ENCODE measurements around the gene TRIML2. TPM values are rescaled to one million over a fixed set of nuclear protein-coding genes. Genes with fewer than 3 reads are reported as not detected.

TRIML2 gene
- total RNA-seq, 1 experiment from 2014 or later, result 102 TPM

- Histone ChIP-seq H3K9me3 (ENCODE audit: control insufficient read depth, low read depth, low read length) (no peaks in the 10 kb centered on the region), H2BK15ac (ENCODE audit: low read depth, low read length) (no peak overlapping the region), H3K23ac (ENCODE audit: insufficient read length, low read depth, low read length) (no peak overlapping the region), H2BK5ac (ENCODE audit: insufficient read length, low read length) (no peak overlapping the region), H3K4me1 (ENCODE audit: insufficient read depth, low read length) (no peaks in the 10 kb centered on the region), H3K4me2 (ENCODE audit: insufficient read depth, insufficient read length, low read length) (no peak overlapping the region), H4K8ac (replicated peaks; ENCODE audit: insufficient read length, low read depth, low read length) (no peak overlapping the region), H2BK12ac (ENCODE audit: insufficient read length, low read depth, low read length) (no peak overlapping the region), H2BK120ac (ENCODE audit: low read depth, low read length, poor library complexity, severe bottlenecking) (no peak overlapping the region), H3K18ac (ENCODE audit: insufficient read length, low read depth, low read length) (no peak overlapping the region), H4K20me1 (ENCODE audit: control insufficient read depth, insufficient read depth, insufficient read length) (no peaks in the 10 kb centered on the region), H3K14ac (ENCODE audit: insufficient read depth, low read length) (no peak overlapping the region), H2BK20ac (ENCODE audit: low read depth, low read length, poor library complexity, severe bottlenecking) (no peak overlapping the region), H4K5ac (ENCODE audit: insufficient read length, low read depth, low read length) (no peak overlapping the region), H3K23me2 (ENCODE audit: insufficient read length, low read depth, low read length, poor library complexity, severe bottlenecking) (no peaks in the 10 kb centered on the region), H3T11ph (ENCODE audit: low read length) (no peak overlapping the region), H3K79me2 (ENCODE audit: insufficient read depth, low read length) (no peaks in the 10 kb centered on the region), H3K79me1 (ENCODE audit: insufficient read depth, low read depth, low read length, poor library complexity, severe bottlenecking) (no peaks in the 10 kb centered on the region), H2AK5ac (ENCODE audit: insufficient read length, low read length) (no peak overlapping the region), H3K4ac (ENCODE audit: low read depth, low read length) (no peak overlapping the region), H4K91ac (ENCODE audit: insufficient read length, low read depth, low read length) (no peak overlapping the region), H3K27me3 (ENCODE audit: insufficient read depth, low read length) (no peaks in the 10 kb centered on the region), H2AFZ (ENCODE audit: low read length) (no peak overlapping the region), H3K56ac (ENCODE audit: insufficient read length, low read depth, low read length) (no peak overlapping the region), H3K9ac (ENCODE audit: extremely low read depth, insufficient read length, low read length) (no peak overlapping the region), H3K27ac (ENCODE audit: insufficient read length, low read depth, low read length) (no peak overlapping the region)
- peaks cover 0 to 2% (median 0%) of the 10 kb centered on the region in 3 experiments; a peak in 2 of 7 replicates for H3K36me3 Mint-ChIP-seq (ENCODE audit: insufficient read depth in 1 of 3, low read depth in 3 of 3)
- H3K4me1 Mint-ChIP-seq, result peaks cover 8 to 14% of the 10 kb centered on the region in 2 experiments
- 0 out of 5 replicates have a peak, but pooled peaks cover 0 to 2% of the 10 kb centered on the region in 2 experiments for H3K9me3 Mint-ChIP-seq
- no peak overlapping the region for H3K4me3 Mint-ChIP-seq
- no CpG with 5 or more reads among the region's 19 CpGs for WGBS (ENCODE audit: extremely low coverage, insufficient read length, low lambda C conversion rate)
- no peaks in the 10 kb centered on the region; the same call in 1 of the 2 replicates for H3K27me3 Mint-ChIP-seq (ENCODE audit: low read depth)
- no peak for DNase-seq
- H3K27ac Mint-ChIP-seq, result peak overlapping the region in 1 of 3 experiments; percentile 40; a peak in 1 of 7 replicates
- TF ChIP-seq, protein P1, sequence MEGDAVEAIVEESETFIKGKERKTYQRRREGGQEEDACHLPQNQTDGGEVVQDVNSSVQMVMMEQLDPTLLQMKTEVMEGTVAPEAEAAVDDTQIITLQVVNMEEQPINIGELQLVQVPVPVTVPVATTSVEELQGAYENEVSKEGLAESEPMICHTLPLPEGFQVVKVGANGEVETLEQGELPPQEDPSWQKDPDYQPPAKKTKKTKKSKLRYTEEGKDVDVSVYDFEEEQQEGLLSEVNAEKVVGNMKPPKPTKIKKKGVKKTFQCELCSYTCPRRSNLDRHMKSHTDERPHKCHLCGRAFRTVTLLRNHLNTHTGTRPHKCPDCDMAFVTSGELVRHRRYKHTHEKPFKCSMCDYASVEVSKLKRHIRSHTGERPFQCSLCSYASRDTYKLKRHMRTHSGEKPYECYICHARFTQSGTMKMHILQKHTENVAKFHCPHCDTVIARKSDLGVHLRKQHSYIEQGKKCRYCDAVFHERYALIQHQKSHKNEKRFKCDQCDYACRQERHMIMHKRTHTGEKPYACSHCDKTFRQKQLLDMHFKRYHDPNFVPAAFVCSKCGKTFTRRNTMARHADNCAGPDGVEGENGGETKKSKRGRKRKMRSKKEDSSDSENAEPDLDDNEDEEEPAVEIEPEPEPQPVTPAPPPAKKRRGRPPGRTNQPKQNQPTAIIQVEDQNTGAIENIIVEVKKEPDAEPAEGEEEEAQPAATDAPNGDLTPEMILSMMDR (conservative IDR thresholded peaks at IDR 0.05), result no peak
Observed at GRCh38 chr4:188139671-188140070, 30.3 kb upstream of the TRIML2 start.
